ENCODE data around the gene OR56B4.
"Not testable (repeated sequence)": the region's sequence is repeated elsewhere in the genome, so short reads cannot be mapped to it uniquely, and the experiment has no call there.

The OR56B4 gene

DNA sequence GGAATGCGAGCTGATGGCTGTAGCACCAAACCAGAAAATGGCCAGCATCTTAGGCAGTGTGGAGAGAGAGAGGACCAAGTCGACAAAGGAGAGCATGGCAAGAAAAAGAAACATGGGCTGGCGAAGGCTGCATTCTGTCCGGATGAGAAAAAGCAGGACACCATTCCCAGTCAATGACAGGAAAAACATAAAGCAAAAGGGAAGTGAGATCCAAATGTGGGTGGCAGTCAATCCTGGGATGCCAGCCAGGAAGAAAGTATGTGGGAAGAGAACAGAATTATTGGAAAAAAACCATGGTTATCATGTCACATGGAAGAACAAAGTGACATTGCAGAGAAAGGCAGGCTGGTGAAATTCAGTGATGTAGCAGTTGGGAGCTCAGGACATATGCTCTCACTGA, 40.0 kb upstream of the OR56B4 start:
- no peaks in the 10 kb centered on the region for H3K27me3 ChIP-seq (ENCODE audit: insufficient read depth, low read length, poor library complexity, severe bottlenecking)
- H3K9ac ChIP-seq (ENCODE audit: low read depth, low read length, poor library complexity, severe bottlenecking) = no peak overlapping the region
- H3K4me3 ChIP-seq (ENCODE audit: low read length, poor library complexity, severe bottlenecking) = no peak overlapping the region
- H3K36me3 ChIP-seq (ENCODE audit: insufficient read depth, low read length) = no peaks in the 10 kb centered on the region
- H2AFZ ChIP-seq (ENCODE audit: low read length) = no peak overlapping the region
- H4K20me1 ChIP-seq (ENCODE audit: insufficient read depth, low read length, poor library complexity, severe bottlenecking) = no peaks in the 10 kb centered on the region
- no peak overlapping the region for H3K4me2 ChIP-seq (ENCODE audit: low read depth, low read length, poor library complexity, severe bottlenecking)
- H3F3A ChIP-seq (ENCODE audit: low read depth) = no peaks in the 10 kb centered on the region
- H3K9me3 ChIP-seq (ENCODE audit: insufficient read depth, low read depth, low read length) = no peaks in the 10 kb centered on the region
- no peaks in the 10 kb centered on the region for H3K9me2 ChIP-seq (replicated peaks; ENCODE audit: low read depth, low read length)
- TF ChIP-seq CTCF (conservative IDR thresholded peaks at IDR 0.05; ENCODE audit: low read length) (no peak), EZH2phosphoT487 (IDR thresholded peaks at IDR 0.05; ENCODE audit: borderline replicate concordance) (no peak)
- no peaks in the 10 kb centered on the region for H3K79me2 ChIP-seq (ENCODE audit: insufficient read depth, low read length)
- H3K4me1 ChIP-seq (ENCODE audit: insufficient read depth, low read length, poor library complexity, severe bottlenecking) = no peaks in the 10 kb centered on the region

- H3F3A ChIP-seq (ENCODE audit: low read depth); H3K9ac ChIP-seq (ENCODE audit: low read depth, low read length, poor library complexity, severe bottlenecking); H3K27me3 ChIP-seq (ENCODE audit: insufficient read depth, low read length, poor library complexity, severe bottlenecking); H3K9me2 ChIP-seq (replicated peaks; ENCODE audit: low read depth, low read length); H3K4me1 ChIP-seq (ENCODE audit: insufficient read depth, low read length, poor library complexity, severe bottlenecking); H3K79me2 ChIP-seq (ENCODE audit: insufficient read depth, low read length); H2AFZ ChIP-seq (ENCODE audit: low read length); H4K20me1 ChIP-seq (ENCODE audit: insufficient read depth, low read length, poor library complexity, severe bottlenecking); H3K36me3 ChIP-seq (ENCODE audit: insufficient read depth, low read length); H3K9me3 ChIP-seq (ENCODE audit: insufficient read depth, low read depth, low read length); H3K4me3 ChIP-seq (ENCODE audit: low read length, poor library complexity, severe bottlenecking); H3K4me2 ChIP-seq (ENCODE audit: low read depth, low read length, poor library complexity, severe bottlenecking): not testable (repeated sequence)
These were observed 31.0 kb upstream of the OR56B4 start for GRCh38 chr11:6076443-6076842.

GRCh38 chr11:6077723-6078122, 29.8 kb upstream of the OR56B4 start:
- H2AFZ ChIP-seq (ENCODE audit: low read length) = no peak overlapping the region
- no peaks in the 10 kb centered on the region for H3K4me1 ChIP-seq (ENCODE audit: insufficient read depth, low read length, poor library complexity, severe bottlenecking)
- TF ChIP-seq CTCF (conservative IDR thresholded peaks at IDR 0.05; ENCODE audit: low read length) (no peak), EZH2phosphoT487 (IDR thresholded peaks at IDR 0.05; ENCODE audit: borderline replicate concordance) (no peak)
- H3K4me3 ChIP-seq (ENCODE audit: low read length, poor library complexity, severe bottlenecking) = no peak overlapping the region
- no peak overlapping the region for H3K9ac ChIP-seq (ENCODE audit: low read depth, low read length, poor library complexity, severe bottlenecking)
- H3K9me3 ChIP-seq (ENCODE audit: insufficient read depth, low read depth, low read length) = no peaks in the 10 kb centered on the region
- no peaks in the 10 kb centered on the region for H3K36me3 ChIP-seq (ENCODE audit: insufficient read depth, low read length)
- no peaks in the 10 kb centered on the region for H3K9me2 ChIP-seq (replicated peaks; ENCODE audit: low read depth, low read length)
- no peaks in the 10 kb centered on the region for H3K79me2 ChIP-seq (ENCODE audit: insufficient read depth, low read length)
- no peaks in the 10 kb centered on the region for H4K20me1 ChIP-seq (ENCODE audit: insufficient read depth, low read length, poor library complexity, severe bottlenecking)
- no peaks in the 10 kb centered on the region for H3K27me3 ChIP-seq (ENCODE audit: insufficient read depth, low read length, poor library complexity, severe bottlenecking)
- no peaks in the 10 kb centered on the region for H3F3A ChIP-seq (ENCODE audit: low read depth)
- no peak overlapping the region for H3K4me2 ChIP-seq (ENCODE audit: low read depth, low read length, poor library complexity, severe bottlenecking)

DNA sequence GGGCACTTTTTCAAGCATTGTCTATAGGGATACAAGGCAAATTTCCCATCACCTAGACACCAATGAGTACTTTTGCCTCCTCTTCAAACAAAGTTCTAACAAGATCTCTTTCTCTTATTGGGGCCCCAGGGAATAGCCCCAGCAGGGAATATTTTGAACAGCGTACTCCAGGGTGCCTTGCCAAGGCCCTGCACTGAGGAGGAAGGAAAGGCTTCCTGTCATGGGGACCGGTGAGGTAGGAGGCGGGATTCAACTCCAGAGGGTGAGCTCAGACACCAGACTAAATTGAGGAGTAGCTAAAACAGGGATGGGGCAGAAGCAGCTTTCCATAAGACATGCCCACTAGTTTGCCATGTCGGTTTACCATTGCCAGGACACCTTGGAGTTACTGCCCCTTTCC, 28.0 kb upstream of the OR56B4 start:
- Histone ChIP-seq H3K4me2 (ENCODE audit: low read depth, low read length, poor library complexity, severe bottlenecking) (no peak overlapping the region), H2AFZ (ENCODE audit: low read length) (no peak overlapping the region), H3K4me1 (ENCODE audit: insufficient read depth, low read length, poor library complexity, severe bottlenecking) (no peaks in the 10 kb centered on the region), H3K9ac (ENCODE audit: low read depth, low read length, poor library complexity, severe bottlenecking) (no peak overlapping the region), H3K36me3 (ENCODE audit: insufficient read depth, low read length) (no peaks in the 10 kb centered on the region), H3K27me3 (ENCODE audit: insufficient read depth, low read length, poor library complexity, severe bottlenecking) (no peaks in the 10 kb centered on the region), H3K9me2 (replicated peaks; ENCODE audit: low read depth, low read length) (no peaks in the 10 kb centered on the region), H3F3A (ENCODE audit: low read depth) (no peaks in the 10 kb centered on the region), H3K79me2 (ENCODE audit: insufficient read depth, low read length) (no peaks in the 10 kb centered on the region), H4K20me1 (ENCODE audit: insufficient read depth, low read length, poor library complexity, severe bottlenecking) (no peaks in the 10 kb centered on the region), H3K4me3 (ENCODE audit: low read length, poor library complexity, severe bottlenecking) (no peak overlapping the region), H3K9me3 (ENCODE audit: insufficient read depth, low read depth, low read length) (no peaks in the 10 kb centered on the region)
- TF ChIP-seq EZH2phosphoT487 (IDR thresholded peaks at IDR 0.05; ENCODE audit: borderline replicate concordance) (no peak), CTCF (conservative IDR thresholded peaks at IDR 0.05; ENCODE audit: low read length) (no peak)

Data from Loucy (cell line).